AG04450 (cell line): ENCODE data around the gene ABLIM3. TPM values are rescaled to one million over a fixed set of nuclear protein-coding genes. Genes with fewer than 3 reads are reported as not detected.
A peak's percentile ranks its signal among the peaks of the same experiment; 100 is the strongest.

Experiments used
- CTCF ChIA-PET: fragments of 300-600, 350-600 bp; formaldehyde crosslinking; extraction: SDS; loops from one replicate; lab custom pipeline; 2022; ENCODE audit warnings: antibody characterized with exemption, inconsistent platforms; lab: Charles Lee
- POLR2A ChIA-PET: fragments of 350-600 bp; formaldehyde crosslinking; extraction: SDS; loops from one replicate; lab custom pipeline; 2021; ENCODE audit warnings: antibody characterized with exemption, inconsistent platforms; lab: Yijun Ruan, JAX
- DNase-seq: peaks from one replicate; pipeline ENCODE4 v3.0.0-alpha.2; 2011; ENCODE audit warnings: low read depth, low spot score
- H3K27ac ChIP-seq: one replicate; pipeline ENCODE4 v1.5.1; 2012; ENCODE audit warnings: low read depth, low read length, control low read depth
- H3K27me3 ChIP-seq: one replicate; pipeline ENCODE4 v1.6.0; 2012; ENCODE audit warnings: low read length; ENCODE audit not compliant: control insufficient read depth, insufficient read depth
- H3K4me3 ChIP-seq: 2 replicates; pipeline ENCODE4 v1.5.1; 2011; ENCODE audit warnings: mild to moderate bottlenecking, low read depth, low read length, control low read depth
- H3K9me3 ChIP-seq: 2 replicates; pipeline ENCODE4 v1.5.1; 2012; ENCODE audit warnings: low read length; ENCODE audit not compliant: control insufficient read depth, insufficient read depth
- polyA plus RNA-seq: library from polyadenylated mRNA; depleted of rRNA; stranded (reverse); fragments of >200 nt; gene quantifications from 2 replicates; pipeline ENCODE4 v1.2.3, GENCODE V29; 2011
- TF ChIP-seq, protein P1 (sequence below): IDR thresholded peaks from 2 replicates; pipeline ENCODE4 v1.5.1; 2011; ENCODE audit warnings: low read depth, low read length, control low read depth, inconsistent platforms

Gene ABLIM3
- polyA plus RNA-seq, 1 experiment: 52.6 TPM

DNA sequence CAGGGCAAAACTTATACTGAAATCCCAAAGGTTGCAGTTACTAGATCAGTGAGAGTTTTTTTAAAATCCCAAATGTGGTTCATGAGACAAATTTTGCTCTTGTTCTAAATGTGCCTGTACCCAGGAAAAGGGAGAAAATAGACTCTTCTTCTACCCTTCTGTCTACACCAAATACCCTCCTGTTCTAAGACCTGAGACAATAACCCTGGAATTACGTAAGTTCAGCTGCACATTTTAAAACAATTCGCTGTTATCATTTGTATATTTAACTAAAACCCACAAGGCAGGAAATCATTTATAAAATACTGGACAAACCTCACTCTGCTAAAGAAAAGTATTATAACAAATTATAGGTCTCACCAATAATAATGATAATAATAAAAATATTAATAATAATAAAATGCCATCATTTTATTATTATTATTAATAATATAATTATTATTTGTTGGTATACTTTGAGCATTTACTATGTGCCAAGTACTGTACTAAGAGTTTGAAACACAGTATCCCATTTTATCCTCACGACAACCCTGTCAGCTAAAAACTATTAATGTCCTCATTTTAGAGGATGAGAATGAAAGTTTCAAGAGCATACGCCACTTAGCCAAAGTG, 80.5 kb downstream of the ABLIM3 start:
- DNase-seq: peak; percentile 36
- no peak overlapping the region for H3K4me3 ChIP-seq
- ChIA-PET CTCF (interaction anchor here (0.6 to 4.5 kb wide), 9 partner anchors 14 to 491 kb away, joined by 4 to 29 read pairs (median 7); partner anchors contain the start of gene ABLIM3), POLR2A (interaction anchor here (1.6 kb wide), 1 partner anchor 10 kb away, joined by 10 read pairs; no protein-coding TSS in a partner anchor)
- H3K27ac ChIP-seq: peak overlapping the region; percentile 77
- H3K27me3 ChIP-seq: no peaks in the 10 kb centered on the region
- H3K9me3 ChIP-seq: no peaks in the 10 kb centered on the region
- TF ChIP-seq, protein P1, sequence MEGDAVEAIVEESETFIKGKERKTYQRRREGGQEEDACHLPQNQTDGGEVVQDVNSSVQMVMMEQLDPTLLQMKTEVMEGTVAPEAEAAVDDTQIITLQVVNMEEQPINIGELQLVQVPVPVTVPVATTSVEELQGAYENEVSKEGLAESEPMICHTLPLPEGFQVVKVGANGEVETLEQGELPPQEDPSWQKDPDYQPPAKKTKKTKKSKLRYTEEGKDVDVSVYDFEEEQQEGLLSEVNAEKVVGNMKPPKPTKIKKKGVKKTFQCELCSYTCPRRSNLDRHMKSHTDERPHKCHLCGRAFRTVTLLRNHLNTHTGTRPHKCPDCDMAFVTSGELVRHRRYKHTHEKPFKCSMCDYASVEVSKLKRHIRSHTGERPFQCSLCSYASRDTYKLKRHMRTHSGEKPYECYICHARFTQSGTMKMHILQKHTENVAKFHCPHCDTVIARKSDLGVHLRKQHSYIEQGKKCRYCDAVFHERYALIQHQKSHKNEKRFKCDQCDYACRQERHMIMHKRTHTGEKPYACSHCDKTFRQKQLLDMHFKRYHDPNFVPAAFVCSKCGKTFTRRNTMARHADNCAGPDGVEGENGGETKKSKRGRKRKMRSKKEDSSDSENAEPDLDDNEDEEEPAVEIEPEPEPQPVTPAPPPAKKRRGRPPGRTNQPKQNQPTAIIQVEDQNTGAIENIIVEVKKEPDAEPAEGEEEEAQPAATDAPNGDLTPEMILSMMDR: no peak

DNA sequence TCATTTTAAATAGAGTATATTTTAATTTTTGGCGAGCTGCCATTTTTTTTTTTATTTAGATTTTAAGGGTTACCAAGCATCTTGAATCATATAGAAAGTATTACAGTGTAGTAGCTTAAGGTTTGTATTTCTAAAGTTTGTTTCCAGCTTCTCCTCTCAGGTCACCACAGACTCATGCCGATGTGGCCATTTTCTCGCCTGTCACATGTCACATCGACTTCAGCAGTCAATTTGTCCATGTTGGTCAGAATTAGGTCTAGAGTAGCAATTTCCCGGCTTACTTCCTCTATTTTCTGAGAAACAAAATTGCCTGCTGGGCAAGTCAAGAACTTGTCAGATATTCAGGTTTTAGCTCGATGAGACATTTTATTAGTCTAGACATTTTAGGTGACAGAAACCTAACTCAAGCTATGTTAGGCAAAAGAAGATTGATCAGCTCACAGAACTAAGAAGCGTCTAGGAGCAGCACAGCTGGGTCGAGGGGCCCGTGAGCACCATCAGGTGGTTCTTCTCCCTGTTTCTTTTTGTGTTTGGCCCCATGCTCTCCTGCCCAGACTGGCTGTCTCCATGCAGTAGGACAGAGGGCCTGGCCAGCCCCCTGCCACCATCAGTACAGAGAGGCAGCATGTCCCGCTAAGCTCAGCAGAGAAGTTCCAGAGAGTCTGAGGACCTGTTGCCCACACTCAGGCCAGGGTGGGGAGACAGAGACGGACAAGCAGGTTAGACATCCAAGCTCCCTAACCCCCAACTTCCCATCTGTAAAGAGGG, 82.0 kb downstream of the ABLIM3 start:
- POLR2A ChIA-PET: interaction anchor here (0.6 to 1.6 kb wide), 3 partner anchors 11 to 34 kb away, joined by 3 to 6 read pairs (median 6); no protein-coding TSS in a partner anchor
- Histone ChIP-seq H3K27me3 (no peaks in the 10 kb centered on the region), H3K27ac (no peak overlapping the region), H3K9me3 (no peaks in the 10 kb centered on the region), H3K4me3 (no peak overlapping the region)
- DNase-seq: no peak
- CTCF ChIA-PET: interaction anchor here (0.6 to 4.5 kb wide), 13 partner anchors 15 to 490 kb away, joined by 3 to 29 read pairs (median 4); partner anchors contain the start of gene ABLIM3
- TF ChIP-seq, protein P1: no peak

DNA sequence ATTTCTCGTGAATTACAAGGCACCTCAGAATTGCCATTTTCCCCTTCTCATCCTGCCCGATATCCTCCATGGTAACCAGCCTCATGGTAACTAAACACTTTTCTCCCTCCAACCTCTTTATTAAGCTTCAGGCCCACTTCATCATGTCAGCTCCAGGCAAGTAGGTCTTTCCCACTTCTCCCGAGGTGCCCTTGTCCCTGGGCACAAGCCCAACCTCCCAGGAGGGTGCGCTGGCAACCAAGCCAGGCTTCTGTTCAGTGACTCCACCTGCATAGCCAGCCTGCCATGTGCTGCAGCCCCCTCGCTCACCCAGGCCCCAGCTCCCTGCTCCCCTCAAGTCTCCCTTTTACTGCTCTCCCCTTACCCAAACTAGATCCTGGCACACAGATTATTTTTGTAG, 83.0 kb downstream of the ABLIM3 start:
- ChIA-PET CTCF (interaction anchor here (0.8 to 4.5 kb wide), 4 partner anchors 13 to 94 kb away, joined by 3 to 29 read pairs (median 4); partner anchors contain the start of gene ABLIM3), POLR2A (no interaction called here)
- Histone ChIP-seq H3K27me3 (no peaks in the 10 kb centered on the region), H3K4me3 (no peak overlapping the region), H3K9me3 (no peaks in the 10 kb centered on the region), H3K27ac (no peak overlapping the region)
- TF ChIP-seq, protein P1: no peak
- DNase-seq: no peak

DNA sequence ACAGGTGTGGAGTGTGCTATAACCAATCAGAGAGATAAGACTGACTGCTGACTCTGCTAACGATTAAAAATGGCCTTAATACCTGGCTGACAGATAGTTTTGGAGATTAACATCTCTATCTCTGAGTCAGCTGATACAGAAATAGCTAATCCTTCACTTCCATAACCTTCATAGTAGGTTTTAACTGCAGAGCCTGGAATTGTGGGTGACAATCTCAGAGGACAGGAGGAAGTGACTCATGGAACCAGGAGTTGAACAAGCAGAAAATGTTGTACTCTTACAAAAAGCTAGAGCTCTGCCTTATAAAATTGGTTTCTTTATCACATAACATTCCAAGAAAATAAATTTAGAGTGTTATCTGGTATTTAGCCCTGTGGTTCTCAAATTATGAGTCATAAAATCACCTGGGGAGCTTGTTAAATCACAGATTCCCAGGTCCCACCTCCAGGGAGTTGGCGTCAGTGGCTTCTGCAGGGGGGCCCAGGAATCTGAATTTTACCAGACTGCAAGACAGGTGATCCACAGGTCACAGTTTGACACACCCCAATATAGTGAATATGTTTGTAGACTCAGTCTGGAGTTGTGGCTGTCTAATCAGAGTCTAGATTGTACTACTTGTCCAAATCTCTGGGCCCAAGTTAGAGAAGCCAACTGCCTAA, 86.0 kb downstream of the ABLIM3 start:
- H3K27ac ChIP-seq: no peak overlapping the region
- ChIA-PET POLR2A (no interaction called here), CTCF (interaction anchor here (0.6 to 2.7 kb wide), 8 partner anchors 9 to 497 kb away, joined by 3 to 16 read pairs (median 6); partner anchors contain the start of gene ABLIM3)

More for the DNA sequence above, 86.0 kb downstream of the ABLIM3 start:
- Histone ChIP-seq H3K9me3 (no peaks in the 10 kb centered on the region), H3K27me3 (no peaks in the 10 kb centered on the region), H3K4me3 (no peak overlapping the region)
- TF ChIP-seq, protein P1: no peak
- no peak for DNase-seq
